Cortex of kidney (tissue), 1 donor: ENCODE data around the gene TMEM14A.
"Not testable (repeated sequence)": the region's sequence is repeated elsewhere in the genome, so short reads cannot be mapped to it uniquely, and the experiment has no call there.

Experiments used
- DNase-seq: peaks from one replicate; lab custom pipeline; 2025; lab: John Stamatoyannopoulos, UW

TMEM14A gene

DNA sequence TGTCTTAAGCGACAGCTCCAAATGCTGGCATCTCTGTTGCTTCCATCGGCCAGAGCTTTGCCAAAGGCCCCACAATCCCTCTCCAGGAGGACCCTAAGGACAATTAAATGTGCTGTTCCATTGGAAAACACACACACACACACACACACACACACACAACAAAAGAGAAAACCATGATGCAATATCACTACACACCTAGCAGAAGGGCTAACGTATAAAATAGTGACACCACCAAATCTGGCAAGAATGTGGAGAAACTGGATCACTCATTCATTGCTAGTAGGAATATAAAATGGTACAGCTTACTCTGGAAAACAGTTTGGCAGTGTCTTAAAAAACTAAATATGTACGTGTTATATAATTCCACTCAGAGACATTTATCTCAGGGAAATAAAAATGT is 13.0 kb upstream of the TMEM14A start:
- no peak for DNase-seq

DNA sequence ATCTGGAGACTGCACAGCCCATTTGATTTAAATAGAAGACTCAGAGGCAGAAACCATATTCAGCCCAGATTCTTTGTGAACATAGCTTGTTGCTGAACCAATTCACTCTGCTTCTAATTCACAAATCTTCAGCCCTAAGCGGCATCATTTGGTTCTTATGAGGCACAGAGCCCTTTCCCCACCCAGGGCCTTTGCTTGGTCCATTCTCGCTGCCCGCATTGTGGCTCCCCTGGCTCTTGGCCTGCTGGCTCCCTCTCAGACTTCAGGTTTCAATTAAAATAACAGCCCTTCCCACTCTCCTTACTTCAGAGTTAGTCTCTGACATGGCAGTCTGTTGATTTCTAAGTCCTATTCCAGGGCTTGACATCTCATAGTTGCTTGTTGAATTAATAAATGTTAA is 9.4 kb upstream of the TMEM14A start:
- no peak for DNase-seq

DNA sequence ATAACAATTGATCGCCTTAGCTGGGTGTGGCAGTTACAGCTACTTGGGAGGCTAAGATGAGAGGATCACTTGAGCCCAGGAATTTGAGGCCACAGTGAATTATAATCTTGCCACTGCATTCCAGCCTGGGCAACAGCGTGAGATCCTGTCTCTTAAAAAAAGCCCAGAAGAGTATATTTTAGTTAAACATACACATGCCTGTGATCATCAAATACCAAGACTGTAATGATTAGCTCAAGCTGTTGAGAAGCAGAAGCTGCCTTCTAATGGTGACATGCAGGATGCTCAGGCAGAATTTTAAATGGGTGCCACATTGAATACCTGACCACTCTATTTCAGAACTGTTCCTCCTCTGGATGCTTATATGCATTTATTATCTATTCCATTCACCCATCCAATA is 8.9 kb upstream of the TMEM14A start:
- DNase-seq, result no peak

DNA sequence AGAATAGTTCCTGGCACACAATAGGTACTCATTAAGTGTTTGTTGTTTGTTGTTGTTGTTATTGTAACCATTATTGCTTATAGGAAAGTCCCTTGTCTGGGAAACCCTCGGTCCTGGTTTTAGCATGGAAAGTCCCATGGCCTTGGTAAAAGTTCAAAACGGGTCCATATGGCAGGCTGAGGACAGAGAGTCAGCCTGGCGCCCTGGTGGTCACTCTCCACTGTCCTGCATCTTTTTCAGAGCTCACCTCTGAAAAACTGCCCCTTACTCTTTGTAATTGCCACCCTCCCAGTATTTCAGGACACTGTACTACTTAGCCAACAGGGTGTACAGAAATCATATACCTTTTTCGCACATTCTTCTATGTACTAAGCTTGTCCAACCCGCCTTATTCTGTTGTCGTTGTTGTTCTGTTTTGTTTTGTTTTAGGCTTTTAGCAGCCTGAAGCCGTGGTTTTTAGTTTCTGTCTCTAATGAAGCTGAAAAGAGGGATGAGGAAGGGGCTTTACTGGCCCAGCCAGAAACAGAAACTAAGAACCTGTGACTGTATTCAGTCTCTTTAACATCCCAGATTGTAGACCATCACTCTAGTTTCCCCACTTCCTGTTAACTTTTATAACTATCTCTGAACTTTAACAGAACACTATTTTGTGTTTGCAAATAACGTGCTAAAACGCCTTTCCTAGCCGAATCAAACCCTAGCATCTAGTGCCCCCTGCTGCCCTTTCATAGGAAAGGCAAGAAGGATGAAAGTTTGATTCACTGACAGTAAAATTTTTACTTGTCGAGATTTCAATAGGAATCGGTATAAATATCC is 7.6 kb upstream of the TMEM14A start:
- DNase-seq, result no peak

DNA sequence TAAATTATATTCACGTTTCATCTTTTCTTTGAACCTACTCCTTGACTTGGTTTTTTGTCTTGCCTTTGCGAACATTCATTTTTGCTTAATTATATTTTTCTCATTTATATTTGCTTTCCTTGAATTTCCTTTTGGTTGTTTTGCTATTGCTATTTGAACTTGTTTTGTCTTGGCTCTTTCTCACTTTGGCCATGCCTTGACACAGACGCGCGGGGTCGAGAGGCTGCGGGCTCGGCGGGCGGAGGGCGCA is 7.1 kb upstream of the TMEM14A start:
- DNase-seq, result no peak

DNA sequence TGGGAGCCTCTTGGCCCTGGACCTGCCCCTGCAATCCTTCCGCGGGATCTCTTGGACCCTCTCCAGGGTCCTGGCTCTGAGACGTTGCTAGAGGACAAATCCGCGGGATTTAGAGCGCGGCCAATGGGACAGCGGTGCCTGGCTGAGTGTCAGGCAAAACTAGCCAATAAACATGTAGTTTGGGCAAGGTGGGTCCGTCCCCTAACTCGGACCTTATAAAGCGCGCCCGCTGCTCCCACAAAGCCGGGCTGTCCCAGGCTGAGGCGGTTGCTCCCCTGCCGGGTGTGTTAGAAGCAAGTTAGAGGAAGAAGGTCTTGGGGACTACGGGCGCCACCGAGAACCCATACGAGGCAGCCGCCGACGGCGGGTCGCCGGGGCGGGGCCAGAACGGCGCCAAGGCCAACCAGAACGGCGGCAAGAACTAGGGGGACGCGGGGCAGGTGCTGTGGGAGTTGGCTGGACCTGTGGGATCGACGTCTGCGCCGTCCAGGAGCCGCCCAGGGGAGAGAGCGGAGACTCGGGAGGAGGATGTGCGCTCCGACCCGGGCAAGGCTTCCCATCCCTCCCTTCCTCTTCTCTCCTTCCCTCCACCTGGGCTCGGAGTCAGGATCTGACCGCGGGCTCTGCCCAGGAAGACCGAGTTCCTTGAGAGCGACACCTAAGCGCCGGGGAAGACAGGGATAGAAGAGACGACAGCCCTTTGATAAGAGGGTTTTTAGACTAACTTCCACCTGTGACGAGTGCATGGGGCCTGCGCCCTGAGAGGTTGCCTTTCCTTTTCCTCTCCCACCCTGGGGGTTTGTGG is 6.5 kb upstream of the TMEM14A start:
- DNase-seq, result peak; percentile 27

DNA sequence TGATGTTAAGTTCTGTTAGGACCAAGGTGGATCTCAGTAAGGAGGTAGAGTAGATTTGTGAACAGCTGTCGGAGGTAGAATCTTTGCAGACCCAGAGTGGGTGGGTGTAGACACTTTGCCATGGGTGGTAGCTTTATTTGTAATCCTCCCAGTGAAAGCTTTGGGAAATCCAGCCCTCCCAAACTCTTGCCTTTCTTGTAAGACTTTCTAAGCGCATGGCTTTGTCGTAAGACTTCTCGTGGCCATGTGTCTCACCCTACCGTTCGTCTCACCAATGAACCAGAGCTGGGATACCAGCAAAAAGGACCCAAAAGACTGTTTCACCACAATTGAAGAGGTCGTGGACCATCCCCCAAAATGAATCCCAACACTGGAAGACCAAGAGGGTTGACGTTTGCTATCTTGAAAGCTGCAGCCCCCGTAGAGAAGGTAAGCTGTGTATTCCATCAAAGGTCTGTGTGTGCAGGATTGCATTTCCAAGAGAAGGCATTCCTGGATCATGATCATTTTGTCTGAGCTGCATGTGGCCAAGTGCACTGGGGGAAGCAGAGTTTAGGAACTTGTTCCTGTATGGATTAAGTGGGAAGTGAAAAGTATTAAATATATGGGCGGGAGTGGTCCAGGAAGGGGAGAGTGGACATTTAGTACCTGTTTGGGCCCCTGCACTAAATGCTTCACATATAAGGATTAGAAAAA is 5.8 kb upstream of the TMEM14A start:
- no peak for DNase-seq

DNA sequence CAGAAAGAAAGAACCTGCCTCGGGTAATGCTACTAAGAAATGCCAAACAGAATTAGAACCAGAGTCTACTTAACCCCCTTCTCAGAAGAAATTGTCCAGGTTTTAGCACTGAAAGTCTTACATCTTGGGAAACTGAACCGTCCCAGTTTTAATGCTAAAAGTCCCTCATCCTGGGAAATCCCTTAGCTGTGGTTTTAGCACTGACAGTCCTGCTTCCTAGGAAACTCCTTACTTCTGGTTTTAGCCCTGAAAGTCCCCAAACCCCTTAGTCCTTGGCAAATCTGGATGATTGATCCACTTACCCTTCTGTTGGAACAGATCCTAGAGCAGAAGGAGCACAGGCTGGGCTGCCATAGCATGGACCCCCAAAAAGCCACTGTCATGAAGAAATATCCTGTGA is 4.8 kb upstream of the TMEM14A start:
- DNase-seq, result no peak

DNA sequence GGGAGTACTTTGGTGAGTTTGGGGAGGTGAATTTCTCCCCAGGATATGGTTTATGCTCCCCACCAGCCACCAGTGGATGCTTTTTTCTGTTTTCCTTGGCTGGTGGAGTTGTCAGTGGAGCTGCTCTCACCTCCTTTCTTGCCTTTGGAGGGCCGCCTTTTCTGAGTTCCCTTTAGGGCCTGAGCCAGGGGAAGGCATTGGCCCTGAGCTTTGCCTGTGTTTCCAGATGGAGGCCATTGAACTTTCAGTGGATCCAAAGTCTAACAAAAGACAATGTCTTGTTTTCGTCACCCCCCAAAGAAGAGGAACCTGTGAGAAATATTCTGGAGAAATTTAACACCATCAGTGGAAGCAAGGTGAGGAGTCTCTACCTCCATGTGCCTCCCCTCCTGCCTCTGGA is 4.4 kb upstream of the TMEM14A start:
- DNase-seq, result no peak

DNA sequence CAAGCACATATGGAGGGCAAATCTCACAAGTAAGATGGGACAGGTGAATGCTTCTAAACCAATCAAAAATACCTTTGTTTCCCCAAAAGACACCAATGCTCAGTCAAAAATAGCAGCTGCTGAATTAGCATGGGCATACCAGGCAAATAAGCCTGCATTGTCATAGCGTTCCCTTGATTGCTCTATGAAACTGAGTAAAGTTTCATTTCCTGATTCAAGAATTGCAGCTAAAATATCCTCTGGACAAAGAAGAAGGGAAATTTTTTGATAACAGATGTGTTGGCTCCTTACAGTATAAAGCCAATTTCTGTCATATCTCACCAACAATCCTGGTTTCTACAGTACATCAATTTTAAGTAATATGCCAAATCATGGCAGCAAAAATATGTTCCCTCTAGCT is 3.3 kb upstream of the TMEM14A start:
- no peak for DNase-seq

DNA sequence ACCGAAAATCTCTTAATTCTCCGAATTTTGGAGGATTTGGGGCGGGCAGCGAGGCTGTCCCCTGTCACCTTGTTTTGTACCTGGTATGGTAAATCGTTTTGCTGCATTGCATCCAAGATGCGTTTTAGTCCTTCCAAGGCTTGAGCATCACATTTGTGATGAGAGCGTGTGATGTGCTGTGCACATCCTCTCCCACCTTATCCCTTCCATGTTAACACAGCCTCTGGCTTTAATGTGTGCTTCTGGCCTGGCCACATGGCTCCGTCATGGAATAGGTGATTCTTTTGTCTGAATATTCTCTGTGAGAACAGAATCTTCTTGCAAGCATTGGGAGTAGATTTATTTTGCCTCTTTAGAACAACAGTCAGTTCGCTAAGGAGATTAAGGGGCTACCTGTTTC is 763 bp downstream of the TMEM14A start:
- DNase-seq, result no peak

DNA sequence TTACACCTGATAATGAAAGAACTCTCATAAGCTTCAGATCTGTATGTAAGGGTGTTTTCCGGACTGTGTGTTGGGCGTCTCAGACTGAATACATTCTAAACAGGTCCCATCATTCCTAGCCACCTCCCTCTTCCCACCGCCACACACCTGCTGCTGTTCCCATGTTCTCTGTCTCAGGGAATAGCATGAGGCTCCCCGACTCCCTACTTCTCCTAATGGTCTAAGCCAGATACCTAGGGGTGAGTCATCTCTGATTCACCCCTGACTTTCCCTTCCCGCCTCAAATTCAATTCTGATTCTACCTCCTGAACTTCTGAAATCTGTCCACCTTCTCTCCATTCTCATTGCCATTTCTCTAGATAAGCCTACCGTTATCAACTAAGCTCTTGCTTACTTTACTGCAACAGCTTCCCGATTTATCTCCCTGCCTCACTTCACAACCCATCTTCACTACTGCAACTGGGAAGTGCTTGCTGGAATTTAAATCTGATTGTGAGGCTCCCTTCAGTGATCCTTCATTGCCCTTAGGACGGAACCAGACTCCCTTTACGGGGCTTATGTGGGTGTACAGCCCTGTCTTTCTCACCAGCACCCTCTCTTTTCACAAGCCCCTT is 1.6 kb downstream of the TMEM14A start:
- DNase-seq, result no peak

DNA sequence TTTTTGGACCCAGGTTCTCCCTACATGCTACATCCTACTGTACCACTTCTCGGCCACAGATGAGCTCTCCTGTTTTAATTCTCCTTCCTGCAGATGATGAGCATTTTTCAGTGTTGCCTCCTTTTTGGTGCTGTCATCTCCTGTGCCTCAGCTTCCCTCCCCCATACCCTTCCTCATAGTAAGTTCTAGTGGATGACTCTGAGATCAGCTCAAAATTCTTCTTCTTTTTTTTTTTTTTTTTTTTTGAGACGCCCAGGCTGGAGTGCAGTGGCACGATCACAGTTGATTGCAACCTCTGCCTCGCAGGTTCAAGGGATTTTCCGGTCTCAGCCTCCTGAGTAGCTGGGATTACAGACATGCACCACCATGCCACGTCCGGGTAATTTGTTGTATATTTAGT is 3.8 kb downstream of the TMEM14A start:
- DNase-seq, result no peak

DNA sequence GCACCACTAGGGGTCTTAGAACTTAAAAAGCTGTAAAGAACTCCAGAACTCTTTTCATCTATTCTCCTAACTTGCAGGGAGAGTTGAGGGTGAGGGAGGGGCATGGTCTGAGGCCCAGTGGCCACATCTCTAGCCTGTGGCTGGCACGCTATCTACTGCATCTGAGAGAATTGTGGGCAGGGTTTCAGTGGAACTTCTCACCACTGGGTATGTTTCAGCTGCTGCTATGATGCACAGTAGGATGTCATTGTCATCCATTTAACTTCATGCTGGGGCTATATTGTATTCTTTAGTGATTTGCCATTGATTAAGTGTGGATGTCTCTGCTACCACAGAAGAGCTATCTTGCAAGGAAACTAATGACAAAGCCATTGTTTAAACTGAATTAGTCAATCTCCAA is 4.5 kb downstream of the TMEM14A start:
- DNase-seq, result no peak

DNA sequence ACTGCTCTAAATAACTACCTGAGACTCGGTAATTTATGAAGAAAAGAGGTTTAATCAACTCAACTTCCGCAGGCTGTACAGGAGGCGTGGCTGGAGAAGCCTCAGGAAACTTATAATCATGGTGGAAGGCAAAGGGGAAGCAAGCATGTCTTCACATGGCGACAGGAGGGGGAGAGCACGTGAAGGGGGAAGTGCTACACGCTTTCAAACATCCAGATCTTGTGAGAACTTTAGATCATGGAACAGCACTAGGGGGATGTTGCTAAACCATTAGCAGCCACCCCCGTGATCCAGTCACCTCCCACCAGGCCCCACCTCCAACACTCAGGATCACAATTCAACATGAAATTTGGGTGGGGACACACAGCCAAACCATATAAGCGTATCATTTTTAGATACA is 5.7 kb downstream of the TMEM14A start:
- DNase-seq, result not testable (repeated sequence)

DNA sequence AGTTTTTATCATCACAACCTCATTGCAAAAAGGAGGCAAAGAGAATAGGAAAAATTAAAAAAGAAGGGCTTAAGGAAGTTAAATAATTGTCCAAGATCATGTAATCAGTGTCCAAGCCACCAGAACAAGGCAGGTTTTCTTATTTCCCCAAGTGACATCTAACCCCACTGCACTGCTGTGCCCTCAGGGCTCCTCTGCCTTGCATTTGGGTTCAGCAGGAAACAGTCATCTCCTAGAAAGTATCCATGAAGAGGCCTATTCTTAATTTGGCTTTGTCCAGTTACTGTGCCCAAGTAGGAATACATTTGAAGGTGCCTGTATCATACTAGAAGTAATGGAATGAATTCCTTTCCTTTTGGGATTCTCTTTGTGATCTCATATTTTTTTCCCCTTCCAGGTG is 10.5 kb downstream of the TMEM14A start:
- DNase-seq, result no peak

DNA sequence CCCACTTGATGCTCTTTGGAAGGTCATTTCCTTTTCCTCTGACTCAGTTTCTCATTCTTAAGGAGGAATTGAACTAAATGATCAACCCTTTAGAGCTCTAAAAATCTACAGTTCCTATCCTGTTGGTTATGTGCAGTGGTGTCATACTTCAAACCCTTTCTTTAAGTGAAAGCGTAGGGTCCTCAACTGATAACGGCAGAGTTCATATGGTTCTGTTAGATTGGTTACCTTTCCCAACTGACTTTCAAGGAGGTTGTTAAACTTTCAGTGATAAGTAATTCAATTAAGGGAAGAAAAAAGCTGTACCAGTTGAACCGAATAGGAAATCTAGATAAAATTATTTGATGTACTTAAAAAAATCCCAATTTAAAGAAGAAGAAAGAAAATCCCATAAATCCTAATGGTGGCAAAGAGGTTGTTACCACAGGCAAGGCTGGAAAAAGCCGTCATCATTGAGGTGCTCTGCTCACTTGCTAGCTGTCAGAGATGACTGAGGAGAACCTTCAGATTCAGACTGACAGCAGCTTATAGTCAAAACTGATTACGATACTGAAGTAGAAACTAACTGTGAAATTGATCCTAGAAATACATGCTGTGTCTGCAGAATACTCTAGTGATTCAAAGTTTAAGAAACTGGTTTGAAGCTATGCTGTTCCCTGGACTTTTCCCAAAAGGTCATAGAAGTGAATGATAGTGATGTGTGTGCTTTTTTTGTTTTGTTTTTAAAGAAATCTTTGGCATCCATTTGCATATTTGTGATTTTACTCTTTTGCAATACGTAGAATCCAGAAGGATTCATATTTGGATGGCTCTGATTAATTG is 16.2 kb downstream of the TMEM14A start:
- no peak for DNase-seq

DNA sequence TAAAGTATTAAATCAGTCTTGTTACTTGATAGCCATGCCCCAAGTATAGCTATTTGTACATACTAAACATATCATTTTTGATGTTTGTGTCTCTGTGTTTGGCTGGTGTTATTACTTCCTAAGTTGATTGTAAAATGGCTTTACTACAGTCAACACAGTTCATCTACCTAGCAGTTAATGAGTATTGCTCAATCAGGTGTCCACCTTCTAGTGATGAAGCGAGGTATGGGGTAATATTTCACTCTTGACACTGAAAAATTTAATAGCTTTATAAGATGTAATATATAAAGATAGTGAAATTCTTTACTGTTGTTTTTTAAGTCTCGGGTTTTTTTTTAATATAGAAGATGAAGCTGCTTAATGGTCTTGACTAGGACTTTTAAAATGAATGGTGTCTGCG is 18.9 kb downstream of the TMEM14A start:
- DNase-seq, result no peak

DNA sequence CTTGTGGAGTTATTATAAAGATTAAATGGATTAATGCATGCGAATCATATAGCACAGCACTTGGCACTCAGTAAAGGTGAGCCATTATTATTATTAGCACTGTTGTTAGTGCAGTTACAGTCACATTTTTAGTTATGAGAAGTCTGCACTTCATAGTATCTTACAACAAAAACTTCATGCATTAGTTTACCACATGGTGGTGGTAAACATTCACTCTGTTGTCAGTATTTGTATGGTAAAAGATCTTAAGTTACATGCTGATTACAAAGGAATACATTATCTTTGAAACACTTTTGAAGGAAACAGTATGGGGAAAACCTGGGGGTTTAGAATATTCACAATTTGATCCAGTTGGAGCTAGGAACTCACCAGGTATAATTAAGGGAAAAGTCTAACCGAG is 20.8 kb downstream of the TMEM14A start:
- DNase-seq, result no peak

DNA sequence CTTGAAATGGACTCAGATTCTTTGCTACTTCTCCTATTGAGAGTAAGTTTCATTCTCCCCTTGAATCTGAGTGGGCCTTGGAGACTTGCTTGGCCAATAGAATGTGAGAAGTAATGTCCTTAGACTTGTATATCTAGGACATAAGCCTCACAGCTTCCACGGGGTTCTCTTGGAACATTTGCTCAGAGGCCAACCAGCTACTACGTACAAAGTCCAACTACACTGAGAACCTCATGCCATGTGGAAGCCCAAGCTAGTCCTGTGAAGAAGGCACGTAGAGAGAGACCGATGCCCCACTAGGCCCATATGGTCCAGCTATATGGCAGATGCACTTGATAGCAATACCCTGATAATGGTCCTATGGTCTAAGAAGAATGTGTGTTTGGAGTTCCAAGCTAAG is 22.9 kb downstream of the TMEM14A start:
- DNase-seq, result no peak

DNA sequence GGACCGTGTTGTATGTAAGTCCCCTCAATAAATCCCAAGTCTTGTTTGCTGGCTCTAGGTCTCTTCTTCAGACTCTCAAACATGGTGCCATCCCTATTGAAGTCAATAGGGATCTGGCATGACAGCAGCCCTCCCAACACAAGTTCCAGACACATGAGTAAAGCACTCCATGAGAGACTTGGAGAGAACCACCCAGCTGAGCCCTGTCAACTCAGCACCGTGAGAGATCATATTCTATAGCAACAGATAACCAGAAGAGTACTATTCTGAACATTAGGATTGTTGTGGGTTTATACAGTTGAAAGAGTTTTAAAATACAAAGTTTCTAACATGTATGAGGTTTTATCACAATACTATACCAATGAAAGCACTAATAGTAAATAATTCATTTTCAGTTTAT is 23.5 kb downstream of the TMEM14A start:
- DNase-seq, result no peak

DNA sequence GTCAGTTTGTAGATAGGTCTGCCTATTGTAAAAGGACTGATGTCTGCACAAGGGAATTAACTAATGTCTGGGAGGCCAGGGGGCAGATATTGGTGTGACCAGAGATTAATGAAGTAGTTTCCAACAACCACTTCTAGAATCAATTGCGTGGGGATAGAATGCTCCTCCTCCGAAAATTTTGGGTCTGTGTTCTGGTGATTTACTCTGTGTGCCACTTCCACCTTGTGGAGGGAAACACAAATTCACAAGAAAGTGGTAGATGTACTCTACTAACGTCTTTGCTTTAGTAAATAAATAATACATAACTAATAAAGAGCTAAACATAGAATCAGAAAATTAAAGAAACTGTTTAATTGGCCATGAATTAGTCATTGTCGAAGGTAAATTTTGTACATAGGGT is 25.5 kb downstream of the TMEM14A start:
- DNase-seq, result no peak
